H1 (cell line): ENCODE measurements around the gene ZNF280B. TPM values are rescaled to one million over a fixed set of nuclear protein-coding genes. Genes with fewer than 3 reads are reported as not detected.

Source experiments
- JUN ChIP-seq: IDR thresholded peaks from 2 replicates; pipeline ENCODE4 v1.6.1; 2011; ENCODE audit warnings: low read depth, mild to moderate bottlenecking, improper control_type of control experiment, low read length
- SAP30 ChIP-seq: fragments of 300-600 bp; sonication (generic); IDR thresholded peaks from 2 replicates; pipeline ENCODE4 v1.7.1; 2012; ENCODE audit warnings: low read length, moderate library complexity, mild to moderate bottlenecking, inconsistent platforms; ENCODE audit not compliant: insufficient read depth, insufficient replicate concordance
- SIX5 ChIP-seq: IDR thresholded peaks from 2 replicates; pipeline ENCODE4 v1.6.1; 2011; ENCODE audit warnings: mild to moderate bottlenecking, low read depth, low read length
- SUZ12 ChIP-seq: fragments of 200-600 bp; sonication (generic); IDR thresholded peaks from 2 replicates; pipeline ENCODE4 v1.6.1; 2012; ENCODE audit warnings: mild to moderate bottlenecking, inconsistent platforms, low read length, moderate library complexity, mixed read lengths
- ZNF274 ChIP-seq: IDR thresholded peaks from 2 replicates; pipeline ENCODE4 v1.7.0; 2012; ENCODE audit warnings: low read length, borderline replicate concordance; ENCODE audit errors: extremely low read depth
- polyA plus RNA-seq, 7 experiments: library from polyadenylated mRNA; depleted of rRNA in 3 of 7; stranded (reverse) in 5 of 7; unstranded in 2 of 7; fragments of >200 nt in 5 of 7; fragments of 200-250 nt in 2 of 7; gene quantifications; 1 replicate in 5 of 7; 2 replicates in 1 of 7; 4 replicates in 1 of 7; pipeline versions ENCODE4 v1.2.1 to v1.2.3, GENCODE V29; 2011 to 2013; ENCODE audit warnings: missing spikeins in 2 of 7, mixed read lengths in 2 of 7
- total RNA-seq: library from RNA; stranded (reverse); fragmentation: NEBNext Ultra II Directional; extraction: Animal tissue kit (Norgen Biotek cat#: 25700); gene quantifications from 2 replicates; pipeline ENCODE4 v1.2.1, GENCODE V29; 2021

The ZNF280B gene
- total and polyA plus RNA-seq, 2 of the 8 experiments (the other 6 are each of a cell fraction or from before 2014, with no cell fraction given) = 4.8 to 11.7 TPM

GRCh38 chr22:22513619-22514018 lies 5.1 kb upstream of the ZNF280B start (continued):
- no peak for TF ChIP-seq ZNF274
- no peak for TF ChIP-seq SIX5
- TF ChIP-seq SAP30 = no peak
- TF ChIP-seq SUZ12 = no peak
- TF ChIP-seq JUN = no peak
